HepG2 (cell line): ENCODE measurements around the gene TTC5. TPM values are rescaled to one million over a fixed set of nuclear protein-coding genes. Genes with fewer than 3 reads are reported as not detected.

Experiments
- ATF3 ChIP-seq: sonication (generic); formaldehyde crosslinking; IDR thresholded peaks from 2 replicates; pipeline ENCODE4 v1.4.0; 2020; ENCODE audit warnings: missing genetic modification reagents
- BCL3 ChIP-seq: sonication (generic); formaldehyde crosslinking; IDR thresholded peaks from 2 replicates; pipeline ENCODE4 v1.5.1; 2020; ENCODE audit warnings: mild to moderate bottlenecking, missing genetic modification reagents, moderate library complexity
- BCL6 ChIP-seq: IDR thresholded peaks from 2 replicates; pipeline ENCODE4 v1.6.1; 2016; ENCODE audit warnings: missing genetic modification reagents, missing compliant biosample characterization
- CBFB ChIP-seq: sonication (generic); formaldehyde crosslinking; IDR thresholded peaks from 2 replicates; pipeline ENCODE4 v1.4.0; 2020; ENCODE audit warnings: missing genetic modification reagents
- E2F2 ChIP-seq: sonication (generic); formaldehyde crosslinking; IDR thresholded peaks from 2 replicates; pipeline ENCODE4 v1.4.0; 2020; ENCODE audit warnings: missing genetic modification reagents, borderline replicate concordance
- GABPA ChIP-seq, 2 experiments: IDR thresholded peaks; 2 replicates each; pipeline ENCODE4 v1.6.1; 2011 to 2016; ENCODE audit warnings: low read depth in 2 of 2, low read length in 1 of 2, missing biosample characterization in 1 of 2, missing genetic modification characterization in 1 of 2
- GMEB2 ChIP-seq: IDR thresholded peaks from 2 replicates; pipeline ENCODE4 v1.6.1; 2016; ENCODE audit warnings: missing biosample characterization, missing genetic modification reagents, low read depth
- KLF11 ChIP-seq: IDR thresholded peaks from 2 replicates; pipeline ENCODE4 v1.6.1; 2016; ENCODE audit warnings: missing compliant biosample characterization
- MEIS1 ChIP-seq: sonication (generic); formaldehyde crosslinking; IDR thresholded peaks from 2 replicates; pipeline ENCODE4 v1.9.0; 2021; ENCODE audit warnings: mild to moderate bottlenecking, missing genetic modification reagents, moderate library complexity, borderline replicate concordance
- MYPOP ChIP-seq: sonication (generic); formaldehyde crosslinking; IDR thresholded peaks from 2 replicates; pipeline ENCODE4 v1.8.1; 2023; ENCODE audit warnings: mild to moderate bottlenecking, moderate library complexity, missing genetic modification reagents
- TBX3 ChIP-seq: fragments of 450-650 bp; IDR thresholded peaks from 2 replicates; pipeline ENCODE4 v1.6.1; 2017; ENCODE audit warnings: antibody characterized with exemption, mild to moderate bottlenecking, inconsistent platforms, borderline replicate concordance
- THAP11 ChIP-seq: IDR thresholded peaks from 2 replicates; pipeline ENCODE4 v1.6.1; 2016; ENCODE audit warnings: missing biosample characterization, missing genetic modification reagents
- THAP7 ChIP-seq: sonication (generic); formaldehyde crosslinking; IDR thresholded peaks from 2 replicates; pipeline ENCODE4 v1.8.1; 2023; ENCODE audit warnings: mild to moderate bottlenecking, missing genetic modification reagents
- ZFP82 ChIP-seq: sonication (generic); formaldehyde crosslinking; IDR thresholded peaks from 2 replicates; pipeline ENCODE4 v1.5.1; 2020; ENCODE audit warnings: mild to moderate bottlenecking, missing genetic modification reagents, borderline replicate concordance
- ZNF12 ChIP-seq: sonication (generic); formaldehyde crosslinking; IDR thresholded peaks from 2 replicates; pipeline ENCODE4 v1.5.0; 2020; ENCODE audit warnings: missing genetic modification reagents
- ZNF776 ChIP-seq: sonication (generic); formaldehyde crosslinking; IDR thresholded peaks from 2 replicates; pipeline ENCODE4 v1.4.0; 2020; ENCODE audit warnings: mild to moderate bottlenecking, missing genetic modification reagents
- ZXDC ChIP-seq: sonication (generic); formaldehyde crosslinking; IDR thresholded peaks from 2 replicates; pipeline ENCODE4 v1.5.0; 2020; ENCODE audit warnings: mild to moderate bottlenecking, missing genetic modification reagents
- polyA plus RNA-seq, 8 experiments: library from polyadenylated mRNA; depleted of rRNA in 3 of 8; stranded (reverse) in 7 of 8; unstranded in 1 of 8; fragments of >200 nt; fragmentation: Illumina TruSeq in 4 of 8; extraction: Trizol in 4 of 8; gene quantifications; 2 replicates each; pipeline versions ENCODE4 v1.2.1 to v1.2.3, GENCODE V29; 2011 to 2016; ENCODE audit warnings: low read depth in 4 of 8, missing spikeins in 1 of 8, mixed read lengths in 1 of 8; ENCODE audit not compliant: insufficient read depth in 1 of 8
- total RNA-seq, 5 experiments: library from RNA; depleted of rRNA; stranded (reverse); fragments of >200 nt; fragmentation: Illumina TruSeq; extraction: Trizol; gene quantifications; 2 replicates each; pipeline ENCODE4 v1.2.3, GENCODE V29; 2016; ENCODE audit warnings: low read depth in 1 of 5

TTC5 gene
- total and polyA plus RNA-seq, 2 of the 13 experiments (the other 11 are each of a cell fraction or from before 2014, with no cell fraction given): 8.7 to 28.5 TPM

- TF ChIP-seq THAP7 (0 out of 2 replicates have a peak, but pooled peaks have one; percentile 57), ZNF12 (peak; percentile 85), ZXDC (CRISPR knock-in tag) (peak; percentile 46; the same call in 1 of the 2 replicates), KLF11 (CRISPR knock-in tag) (no peak), E2F2 (CRISPR knock-in tag) (peak; percentile 91; the same call in 1 of the 2 replicates), BCL6 (CRISPR knock-in tag) (peak; percentile 20; the same call in 1 of the 2 replicates), GABPA (IDR thresholded peaks at IDR 0.05; ENCODE audit: low read depth, low read length) (no peak), GABPA (CRISPR knock-in tag; IDR thresholded peaks at IDR 0.05; ENCODE audit: low read depth) (peak; percentile 75), ATF3 (CRISPR knock-in tag) (peak; percentile 96), MYPOP (peak; percentile 90), CBFB (CRISPR knock-in tag) (0 out of 2 replicates have a peak, but pooled peaks have one; percentile 26), TBX3 (peak; percentile 54; the same call in 1 of the 2 replicates), THAP11 (peak; percentile 87), GMEB2 (CRISPR knock-in tag) (no peak), ZFP82 (CRISPR knock-in tag) (0 out of 2 replicates have a peak, but pooled peaks have one; percentile 2), ZNF776 (CRISPR knock-in tag) (no peak), MEIS1 (CRISPR knock-in tag) (peak; percentile 98), BCL3 (CRISPR knock-in tag) (peak; percentile 92)
Observed at GRCh38 chr14:20343092-20343861, 37.5 kb upstream of the TTC5 start, which contains the start of gene PARP2 (continued).
